Endodermal cell (in vitro differentiated cells): ENCODE results near the gene CUEDC2. TPM values are rescaled to one million over a fixed set of nuclear protein-coding genes. Genes with fewer than 3 reads are reported as not detected.

Experiments used
- DNase-seq: peaks from one replicate; pipeline ENCODE4 v3.0.0-alpha.2; 2017
- H3K27ac ChIP-seq: 2 replicates; pipeline ENCODE4 v1.5.1; 2013; ENCODE audit warnings: mild to moderate bottlenecking, low read depth, low read length, moderate library complexity
- H3K27me3 ChIP-seq: 2 replicates; pipeline ENCODE4 v1.6.1; 2013; ENCODE audit warnings: mild to moderate bottlenecking, low read length, moderate library complexity; ENCODE audit not compliant: insufficient read depth, control insufficient read depth, poor library complexity, severe bottlenecking
- H3K36me3 ChIP-seq: 2 replicates; pipeline ENCODE4 v1.7.0; 2013; ENCODE audit warnings: mild to moderate bottlenecking, low read length, moderate library complexity; ENCODE audit not compliant: control insufficient read depth, insufficient read depth
- H3K4me1 ChIP-seq: one replicate; pipeline ENCODE4 v1.7.0; 2013; ENCODE audit warnings: low read length; ENCODE audit not compliant: control insufficient read depth, insufficient read depth
- H3K4me3 ChIP-seq: 2 replicates; pipeline ENCODE4 v1.5.1; 2013; ENCODE audit warnings: mild to moderate bottlenecking, low read length, moderate library complexity
- H3K9ac ChIP-seq: 2 replicates; pipeline ENCODE4 v1.6.1; 2013; ENCODE audit warnings: mild to moderate bottlenecking, low read length, moderate library complexity; ENCODE audit not compliant: poor library complexity, severe bottlenecking; ENCODE audit errors: extremely low read depth
- H3K9me3 ChIP-seq: 2 replicates; pipeline ENCODE4 v1.6.1; 2013; ENCODE audit warnings: mild to moderate bottlenecking, low read length, moderate library complexity; ENCODE audit not compliant: control insufficient read depth
- H3K27ac Mint-ChIP-seq: 2 replicates; pipeline ENCODE4 v1.8.0; 2020; ENCODE audit warnings: mixed read lengths
- H3K27me3 Mint-ChIP-seq: 2 replicates; pipeline ENCODE4 v1.8.0; 2021; ENCODE audit warnings: mild to moderate bottlenecking, mixed read lengths; ENCODE audit not compliant: insufficient read depth
- H3K36me3 Mint-ChIP-seq: 2 replicates; pipeline ENCODE4 v1.8.0; 2020; ENCODE audit warnings: low read depth, mixed read lengths
- H3K4me1 Mint-ChIP-seq: 2 replicates; pipeline ENCODE4 v1.8.0; 2020; ENCODE audit warnings: mixed read lengths
- H3K4me3 Mint-ChIP-seq: 2 replicates; pipeline ENCODE4 v1.8.0; 2020; ENCODE audit warnings: mild to moderate bottlenecking, moderate library complexity, mixed read lengths
- H3K9me3 Mint-ChIP-seq: 2 replicates; pipeline ENCODE4 v1.8.0; 2020; ENCODE audit warnings: mild to moderate bottlenecking, mixed read lengths
- CTCF ChIP-seq: fragments of 200-600 bp; sonication (generic); conservative IDR thresholded peaks from 2 replicates; pipeline ENCODE4 v1.5.0; 2021; ENCODE audit warnings: antibody characterized with exemption, mild to moderate bottlenecking
- WGBS, 2 experiments: methylation state at CpG; one replicate each; pipeline versions ENCODE4 v1.1.5 to v1.1.7; 2013; ENCODE audit warnings: missing lambda C conversion rate in 2 of 2, mixed read lengths in 1 of 2; ENCODE audit not compliant: insufficient coverage in 1 of 2, insufficient read length in 1 of 2; 5-methylcytosine and 5-hydroxymethylcytosine counted together
- total RNA-seq, 2 donors: library from RNA; stranded (reverse); fragmentation: NEBNext Ultra II Directional in 1 of 2; extraction: Animal tissue kit (Norgen Biotek cat#: 25700) in 1 of 2; gene quantifications; 2 replicates in 1 of 2; 3 replicates in 1 of 2; pipeline ENCODE4 v1.2.1, GENCODE V29; 2021

The CUEDC2 gene
- total RNA-seq, 2 donors from 2014 or later, result 51.7 to 82.9 TPM

GRCh38 chr10:102436312-102436711 lies 3.9 kb upstream of the CUEDC2 start:
- Histone ChIP-seq H3K36me3 (no peaks in the 10 kb centered on the region), H3K4me3 (no peak overlapping the region), H3K27ac (no peak overlapping the region), H3K27me3 (peaks cover 32% of the 10 kb centered on the region), H3K9ac (no peak overlapping the region), H3K4me1 (peaks cover 9% of the 10 kb centered on the region), H3K9me3 (no peaks in the 10 kb centered on the region)
- 91 to 92% methylated on average over 6 of the region's 6 CpGs for WGBS, 2 experiments
- Mint-ChIP-seq H3K27ac (no peak overlapping the region), H3K36me3 (peaks cover 2% of the 10 kb centered on the region), H3K4me1 (peaks cover 16% of the 10 kb centered on the region), H3K4me3 (peak overlapping the region; percentile 38), H3K9me3 (no peaks in the 10 kb centered on the region), H3K27me3 (peaks cover 57% of the 10 kb centered on the region)
- no peak for DNase-seq
- TF ChIP-seq CTCF, result no peak

GRCh38 chr10:102435529-102436233 lies 3.3 kb upstream of the CUEDC2 start:
- WGBS, 2 experiments, result 10 to 20% methylated on average over 3 to 10 of the region's 14 CpGs
- Mint-ChIP-seq H3K4me3 (peak overlapping the region; percentile 38), H3K9me3 (no peaks in the 10 kb centered on the region), H3K4me1 (peaks cover 16% of the 10 kb centered on the region), H3K36me3 (peaks cover 2% of the 10 kb centered on the region), H3K27me3 (peaks cover 55% of the 10 kb centered on the region), H3K27ac (peak overlapping the region; percentile 58)
- Histone ChIP-seq H3K27ac (no peak overlapping the region), H3K9me3 (no peaks in the 10 kb centered on the region), H3K27me3 (peaks cover 32% of the 10 kb centered on the region), H3K36me3 (peaks cover 1% of the 10 kb centered on the region), H3K4me3 (no peak overlapping the region), H3K9ac (no peak overlapping the region), H3K4me1 (peaks cover 9% of the 10 kb centered on the region)
- TF ChIP-seq CTCF, result no peak
- DNase-seq, result peak; percentile 81

- Mint-ChIP-seq H3K27ac (peak overlapping the region; percentile 58), H3K36me3 (peaks cover 2% of the 10 kb centered on the region)
Observed at GRCh38 chr10:102435133-102435497, 2.7 kb upstream of the CUEDC2 start.

More at GRCh38 chr10:102435133-102435497, 2.7 kb upstream of the CUEDC2 start:
- H3K9me3 ChIP-seq, result no peaks in the 10 kb centered on the region
- Mint-ChIP-seq H3K9me3 (no peaks in the 10 kb centered on the region), H3K27me3 (peaks cover 54% of the 10 kb centered on the region), H3K4me3 (peak overlapping the region; percentile 38), H3K4me1 (peaks cover 16% of the 10 kb centered on the region)
- H3K27me3 ChIP-seq, result peaks cover 32% of the 10 kb centered on the region
- no peak overlapping the region for H3K4me3 ChIP-seq
- H3K9ac ChIP-seq, result no peak overlapping the region
- peaks cover 9% of the 10 kb centered on the region for H3K4me1 ChIP-seq
- no peak overlapping the region for H3K27ac ChIP-seq
- DNase-seq, result no peak
- 29 to 48% methylated on average over 3 to 5 of the region's 5 CpGs for WGBS, 2 experiments
- TF ChIP-seq CTCF, result no peak
- H3K36me3 ChIP-seq, result peaks cover 4% of the 10 kb centered on the region
